ENCODE measurements around the gene POLD3.
"Not testable (repeated sequence)": the region's sequence is repeated elsewhere in the genome, so short reads cannot be mapped to it uniquely, and the experiment has no call there.

POLD3 gene

DNA sequence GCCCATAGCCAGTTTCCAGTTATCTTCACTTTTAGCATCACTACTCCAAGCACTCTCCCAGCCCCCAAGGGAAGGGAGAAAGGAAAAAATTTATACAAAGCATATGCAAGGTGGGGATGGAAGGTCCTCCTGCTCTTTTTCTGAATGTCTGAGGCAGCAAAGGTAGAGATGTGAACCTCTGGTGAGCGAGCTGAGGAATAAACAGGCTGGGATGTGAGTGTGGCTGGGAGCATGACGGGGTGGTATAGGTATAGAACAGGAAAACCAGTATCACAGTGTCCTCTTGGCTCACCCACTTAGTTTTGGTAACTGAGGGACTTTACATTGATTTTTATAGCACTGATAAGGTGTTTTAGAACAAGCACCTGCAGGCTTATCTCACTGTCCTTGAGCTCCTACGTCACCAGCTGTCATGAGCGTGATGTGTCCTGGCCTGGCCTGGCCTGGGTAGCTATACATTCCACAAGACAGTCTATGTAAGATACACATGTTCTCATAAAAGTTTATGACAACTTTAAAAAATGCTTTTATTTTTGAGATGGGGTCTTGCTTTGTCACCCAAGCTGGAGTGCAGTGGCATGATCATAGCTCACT, 10.3 kb upstream of the POLD3 start:
- no peak for DNase-seq (ENCODE audit: low read depth in 2 of 2, low spot score in 1 of 2)

DNA sequence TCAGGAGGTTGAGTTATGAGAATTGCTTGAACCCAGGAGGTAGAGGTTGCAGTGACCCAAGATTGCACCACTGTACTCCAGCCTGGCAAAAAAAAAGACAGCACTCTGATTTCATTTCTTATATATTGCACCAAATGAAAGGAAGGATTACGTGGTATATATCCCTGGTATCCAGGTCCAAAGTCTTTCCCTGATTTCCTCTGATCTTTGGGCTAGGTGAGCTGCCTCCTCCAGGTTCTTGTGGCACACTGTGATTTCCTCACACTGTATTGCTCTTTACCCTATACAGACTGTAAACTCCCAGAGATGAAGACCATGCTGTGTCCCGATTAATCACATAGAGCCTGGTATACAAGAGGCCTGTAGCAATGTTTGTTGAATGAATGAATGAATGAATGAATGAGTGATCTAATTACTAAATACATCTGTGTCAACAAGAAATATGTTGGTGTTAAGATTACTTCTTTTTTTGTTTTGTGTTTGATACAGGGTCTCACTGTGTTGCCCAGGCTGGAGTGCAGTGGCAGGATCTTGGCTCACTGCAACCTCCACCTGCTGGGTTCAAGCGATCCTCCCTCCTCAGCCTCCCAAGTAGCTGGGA, 9.3 kb upstream of the POLD3 start:
- DNase-seq (ENCODE audit: low read depth in 2 of 2, low spot score in 1 of 2): no peak

DNA sequence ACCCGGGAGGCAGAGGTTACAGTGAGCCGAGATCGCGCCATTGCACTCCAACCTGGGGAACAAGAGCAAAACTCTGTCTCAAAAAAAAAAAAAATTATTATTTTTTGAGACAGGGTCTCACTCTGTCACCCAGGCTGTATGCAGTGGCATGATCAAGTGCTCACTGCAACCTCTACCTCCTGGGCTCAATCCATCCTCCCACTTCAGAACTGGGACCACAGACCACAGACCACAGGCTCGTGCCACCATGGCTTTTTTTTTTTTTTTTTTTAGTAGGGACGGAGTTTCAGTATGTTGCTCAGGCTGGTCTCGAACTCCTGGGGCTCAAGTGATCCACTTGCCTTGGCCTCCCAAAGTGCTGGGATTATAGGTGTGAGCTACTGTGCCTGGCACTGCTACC, 1.9 kb upstream of the POLD3 start:
- not testable (repeated sequence) for DNase-seq (ENCODE audit: low read depth in 2 of 2, low spot score in 1 of 2)

DNA sequence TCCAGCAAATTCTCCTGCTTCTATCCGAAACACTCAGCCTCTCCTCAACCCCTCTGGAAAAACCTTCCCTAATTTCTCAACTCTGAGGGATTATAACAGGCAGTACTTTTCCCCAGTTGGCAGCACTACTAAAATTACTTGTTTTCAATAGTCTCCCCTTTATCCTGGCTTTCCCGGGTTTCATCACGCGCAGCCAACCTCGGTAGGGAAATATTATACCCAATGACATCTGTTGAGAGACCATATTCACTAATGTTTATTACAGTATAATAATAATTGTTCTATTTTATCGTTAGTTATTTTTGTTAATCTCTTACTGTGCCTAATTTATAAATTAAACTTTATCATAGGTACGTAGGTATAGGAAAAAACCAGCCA, 330 bp upstream of the POLD3 start:
- DNase-seq (ENCODE audit: low read depth in 2 of 2, low spot score in 1 of 2): no peak

DNA sequence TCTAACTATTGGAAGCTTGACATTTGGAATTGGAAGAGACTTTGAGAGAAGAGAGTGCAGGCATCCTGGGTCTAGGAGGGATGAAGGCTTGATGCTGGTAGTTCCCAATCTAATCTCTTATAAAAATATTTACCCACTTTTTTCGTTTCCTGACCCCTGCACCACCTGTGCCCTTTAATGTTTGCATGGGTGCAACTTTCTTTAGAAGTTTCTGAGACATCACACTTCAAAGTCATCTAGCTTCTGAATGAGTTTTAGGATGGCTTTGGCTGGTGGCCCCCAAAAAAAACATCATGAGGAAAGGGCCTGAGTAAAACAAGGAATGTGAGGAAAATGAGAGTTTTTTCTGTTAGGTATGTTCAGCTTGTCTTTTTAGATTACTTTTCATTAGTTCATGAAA, 1.1 kb downstream of the POLD3 start:
- no peak for DNase-seq (ENCODE audit: low read depth in 2 of 2, low spot score in 1 of 2)

DNA sequence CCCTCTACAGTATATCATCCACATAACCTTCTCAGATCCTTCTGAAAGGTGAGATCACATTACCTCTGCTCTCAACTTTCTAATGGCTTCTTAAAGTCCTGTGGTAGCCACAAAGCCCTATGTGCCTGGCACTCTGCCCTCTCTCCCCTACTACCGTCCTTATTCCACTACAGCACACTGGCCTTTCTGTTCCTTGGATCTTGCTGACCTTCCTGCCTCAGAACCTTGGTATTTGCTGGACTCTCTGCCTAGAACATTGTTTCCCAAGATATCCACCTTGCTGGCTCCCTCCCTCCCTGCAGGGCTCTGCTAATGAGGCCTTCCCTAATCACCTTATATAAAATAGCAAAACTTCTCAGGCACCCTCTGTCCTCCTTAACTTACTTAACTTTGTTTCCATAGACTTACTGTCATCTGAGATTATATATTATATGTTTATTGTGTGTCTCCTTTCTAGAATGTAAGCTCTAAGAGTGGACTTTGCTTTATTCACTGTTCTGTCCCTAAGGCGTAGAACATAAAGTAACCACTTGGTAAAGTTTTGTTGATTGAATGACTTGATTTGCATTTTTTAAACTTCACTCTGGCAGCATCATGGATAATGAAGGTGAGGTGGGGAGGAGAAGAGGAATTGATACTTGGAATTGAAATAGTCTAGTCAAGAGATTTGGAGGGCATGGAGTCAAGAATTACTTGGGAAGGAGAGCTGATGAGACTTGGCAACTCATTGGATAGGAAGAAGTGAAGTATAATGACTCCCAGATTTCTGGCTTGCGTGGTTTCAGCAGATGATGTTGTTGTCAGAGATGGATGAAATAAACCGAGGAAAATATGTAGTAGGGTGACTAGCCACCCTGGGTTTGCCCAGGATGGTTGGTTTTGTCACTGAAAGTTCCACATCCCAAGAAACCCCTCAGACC, 10.5 kb downstream of the POLD3 start:
- no peak for DNase-seq (ENCODE audit: low read depth in 2 of 2, low spot score in 1 of 2)

DNA sequence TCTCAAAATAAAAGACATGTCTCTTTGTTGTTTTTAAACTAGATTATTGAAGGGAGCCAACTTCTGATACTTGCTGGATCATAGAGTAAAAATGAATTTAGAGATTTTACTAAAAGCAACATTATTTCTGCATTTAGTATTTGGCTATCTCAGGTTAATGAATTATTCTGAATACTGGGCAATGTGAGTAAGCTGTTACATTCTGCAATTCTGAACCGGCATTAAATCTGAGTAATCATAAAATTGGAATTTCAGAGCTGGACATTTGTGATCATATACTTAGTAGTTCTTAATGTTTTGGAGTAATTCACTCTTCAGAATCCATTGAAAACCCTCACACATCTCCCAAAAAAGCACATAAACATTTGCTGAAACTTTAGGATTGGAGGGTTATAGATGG, 11.5 kb downstream of the POLD3 start:
- no peak for DNase-seq (ENCODE audit: low read depth in 2 of 2, low spot score in 1 of 2)

DNA sequence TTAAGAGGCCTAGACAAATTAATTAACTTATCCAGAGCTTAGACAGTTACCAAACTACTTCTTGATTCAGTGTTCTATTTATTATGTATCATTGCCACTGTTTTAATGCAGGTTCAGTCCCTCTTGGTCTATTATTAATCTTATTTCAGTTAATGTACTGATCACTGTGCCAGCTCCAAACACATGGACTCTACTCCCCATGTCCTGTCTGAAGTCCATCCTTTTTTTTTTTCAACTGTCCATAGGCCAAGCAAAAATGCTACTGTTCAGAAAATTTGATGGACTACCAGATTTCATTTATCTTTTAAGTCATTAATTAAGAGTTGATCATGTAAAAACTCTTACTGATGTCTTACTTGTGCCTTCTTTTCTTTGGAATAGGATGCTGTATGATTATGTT, 11.9 kb downstream of the POLD3 start:
- no peak for DNase-seq (ENCODE audit: low read depth in 2 of 2, low spot score in 1 of 2)

DNA sequence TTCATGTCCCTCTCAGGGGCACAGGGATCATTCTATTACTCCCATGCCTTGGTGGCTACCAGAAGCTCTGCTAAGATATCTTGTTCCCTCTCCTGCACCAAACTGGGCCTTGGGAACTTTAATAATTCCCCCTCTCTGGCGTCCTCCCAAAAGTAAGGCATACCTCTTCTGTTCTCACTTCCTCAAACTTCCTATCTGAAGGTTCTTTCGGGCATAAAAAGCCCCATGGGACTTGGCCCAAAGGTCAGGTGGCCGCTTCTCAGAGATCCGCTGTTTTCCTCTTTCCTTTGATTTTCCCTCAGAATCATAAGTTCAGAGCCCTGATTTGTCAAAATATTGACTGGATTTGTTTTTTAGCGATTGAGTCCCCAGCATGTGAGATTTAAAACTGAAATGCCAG, 13.0 kb downstream of the POLD3 start:
- no peak for DNase-seq (ENCODE audit: low read depth in 2 of 2, low spot score in 1 of 2)

DNA sequence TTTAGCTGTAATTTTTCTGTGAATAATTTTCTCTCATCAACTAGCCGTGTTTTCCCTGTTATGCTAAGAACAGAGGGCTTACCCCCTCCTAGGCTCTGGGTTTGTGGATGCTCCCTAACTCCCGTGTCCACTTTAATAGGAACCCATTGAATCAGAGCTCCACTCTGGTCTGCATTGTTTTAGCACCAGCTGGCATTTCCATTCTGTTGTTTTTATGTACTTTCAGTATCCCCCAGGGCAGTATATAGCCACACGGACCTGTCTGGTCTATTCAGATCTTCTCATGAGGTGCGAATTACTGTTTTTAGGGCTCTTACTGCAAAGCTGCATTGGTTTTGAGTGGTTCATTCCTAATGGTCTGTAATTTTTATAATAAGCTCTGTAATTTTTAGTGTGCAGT, 16.0 kb downstream of the POLD3 start:
- DNase-seq (ENCODE audit: low read depth in 2 of 2, low spot score in 1 of 2): no peak

DNA sequence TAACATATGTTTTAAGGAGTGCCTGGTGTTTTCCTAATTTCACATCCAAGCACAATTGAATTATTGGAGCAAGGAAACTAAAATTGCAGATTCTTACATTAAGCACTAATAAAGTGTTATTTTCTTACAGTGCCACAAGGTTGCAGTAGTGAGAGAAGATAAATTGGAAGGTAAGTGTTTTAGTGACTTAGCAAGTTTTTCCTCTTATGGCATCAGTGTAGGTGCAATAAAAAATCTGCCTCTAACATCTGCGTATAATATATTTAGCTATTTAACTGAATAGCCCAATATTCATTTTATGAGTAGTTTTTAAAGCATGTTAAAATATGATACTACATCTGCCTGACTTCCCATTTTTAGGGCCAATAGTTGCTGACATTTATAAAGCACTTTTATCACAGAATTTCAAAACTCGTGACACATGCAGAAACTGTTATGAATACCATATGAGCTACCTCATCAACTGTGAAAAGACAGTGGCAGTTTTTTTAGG, 19.0 kb downstream of the POLD3 start:
- no peak for DNase-seq (ENCODE audit: low read depth in 2 of 2, low spot score in 1 of 2)

DNA sequence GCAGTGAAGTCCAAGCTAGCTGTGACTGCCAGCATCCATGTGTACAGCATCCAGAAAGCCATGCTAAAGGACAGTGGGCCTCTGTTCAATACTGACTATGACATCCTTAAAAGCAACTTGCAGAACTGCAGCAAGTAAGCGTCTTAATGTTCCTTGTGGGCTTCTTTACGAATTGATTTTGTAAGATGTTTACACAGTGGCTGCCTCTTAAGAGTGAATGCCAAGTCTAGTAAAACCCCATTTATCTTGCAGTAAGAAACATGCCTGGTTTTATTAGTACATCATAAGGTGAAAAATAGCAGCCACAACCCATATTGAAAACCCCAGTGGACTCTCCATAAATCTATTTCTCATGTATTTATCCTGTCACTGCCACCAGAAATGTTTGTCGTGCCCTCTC, 20.5 kb downstream of the POLD3 start:
- DNase-seq (ENCODE audit: low read depth in 2 of 2, low spot score in 1 of 2): no peak

DNA sequence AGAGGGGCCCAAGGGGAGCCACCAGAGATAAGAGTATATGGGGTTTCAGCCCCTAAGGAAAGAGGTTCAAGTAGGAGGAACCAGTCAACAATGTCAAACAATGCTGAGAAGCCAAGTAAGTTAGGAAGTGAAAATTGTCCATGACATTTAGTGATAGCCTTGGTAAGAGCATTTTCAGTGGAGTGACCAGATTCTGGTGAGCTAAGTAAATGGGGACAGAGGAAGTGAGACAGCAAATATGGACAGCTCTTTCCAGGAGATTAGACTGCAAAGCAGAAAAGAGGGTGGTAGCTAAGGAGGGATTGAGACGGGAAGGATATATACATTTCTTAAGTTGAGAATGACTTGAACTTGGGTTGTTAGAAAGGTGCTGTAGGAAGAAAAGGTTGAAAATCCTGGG, 22.9 kb downstream of the POLD3 start:
- no peak for DNase-seq (ENCODE audit: low read depth in 2 of 2, low spot score in 1 of 2)

DNA sequence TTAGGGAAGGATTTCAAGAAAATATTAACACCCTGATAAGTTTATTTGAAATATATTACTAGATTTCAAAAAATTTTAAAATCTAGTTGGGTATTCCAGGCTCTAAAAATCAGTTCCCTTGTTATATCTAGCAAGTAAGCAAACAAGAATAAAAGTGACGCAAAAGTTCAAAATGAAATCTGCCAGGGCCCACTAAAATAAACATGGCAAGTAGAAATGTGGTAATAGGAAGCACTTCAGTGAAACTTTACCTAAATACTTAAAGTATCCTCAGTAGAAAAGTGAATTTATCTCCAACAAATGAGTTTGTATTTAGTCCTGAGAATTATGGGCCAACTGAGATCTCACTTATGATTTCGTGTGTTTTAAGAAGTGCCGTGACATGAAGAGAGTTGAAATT, 23.6 kb downstream of the POLD3 start:
- DNase-seq (ENCODE audit: low read depth in 2 of 2, low spot score in 1 of 2): no peak

DNA sequence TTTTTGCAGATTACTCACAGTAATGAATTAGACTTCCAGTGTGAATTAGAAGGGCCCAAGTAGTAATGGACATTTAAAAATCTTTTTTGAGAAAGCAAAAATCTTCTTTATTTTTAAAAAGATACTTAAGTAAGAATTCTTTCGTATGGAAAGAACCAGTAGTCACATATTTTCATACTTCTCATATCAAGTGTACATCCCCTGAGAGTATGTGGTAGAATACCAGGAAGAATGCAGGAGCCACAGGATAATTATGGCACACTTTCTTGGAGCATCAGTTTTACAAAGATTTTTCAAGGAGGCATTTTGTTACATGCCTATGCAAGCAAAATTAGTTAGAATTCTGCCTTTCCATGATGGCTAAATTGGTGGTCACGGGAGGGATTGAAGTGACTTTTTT, 28.1 kb downstream of the POLD3 start:
- no peak for DNase-seq (ENCODE audit: low read depth in 2 of 2, low spot score in 1 of 2)

DNA sequence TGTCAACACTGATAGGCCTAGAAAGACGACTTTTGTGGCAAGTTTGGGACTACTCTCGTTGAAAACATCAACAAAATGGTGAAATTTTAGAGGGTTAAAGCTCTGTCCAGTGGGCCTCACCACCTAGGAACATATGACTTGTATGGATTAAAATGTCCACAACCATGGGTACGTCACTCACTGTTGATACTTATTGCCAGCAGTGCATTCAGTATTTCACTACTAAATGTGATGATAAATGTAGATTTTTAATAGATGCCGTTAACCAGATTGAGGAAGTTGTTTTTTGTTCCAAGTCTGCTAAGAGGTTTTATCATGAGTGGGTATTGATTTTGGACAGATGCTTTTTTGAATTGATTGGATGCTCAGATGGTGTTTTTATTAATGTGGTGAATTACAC, 33.7 kb downstream of the POLD3 start:
- no peak for DNase-seq (ENCODE audit: low read depth in 2 of 2, low spot score in 1 of 2)

DNA sequence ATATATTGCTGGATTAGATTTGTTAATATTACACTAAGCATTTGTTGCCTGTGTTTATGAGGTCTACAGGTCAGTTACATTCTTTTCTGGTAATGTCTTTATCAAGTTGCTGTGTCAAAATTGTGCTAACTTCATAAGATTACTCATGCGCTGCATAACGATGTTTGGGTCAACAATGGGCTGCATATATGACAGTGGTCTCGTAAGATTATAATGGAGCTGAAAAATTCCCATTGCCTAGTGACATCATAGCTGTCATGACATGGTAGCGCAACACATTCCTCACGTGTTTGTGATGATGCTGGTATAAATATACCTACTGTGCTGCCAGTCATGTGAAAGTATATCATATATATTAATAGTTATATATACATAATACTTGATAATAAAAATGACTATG, 34.2 kb downstream of the POLD3 start:
- no peak for DNase-seq (ENCODE audit: low read depth in 2 of 2, low spot score in 1 of 2)

DNA sequence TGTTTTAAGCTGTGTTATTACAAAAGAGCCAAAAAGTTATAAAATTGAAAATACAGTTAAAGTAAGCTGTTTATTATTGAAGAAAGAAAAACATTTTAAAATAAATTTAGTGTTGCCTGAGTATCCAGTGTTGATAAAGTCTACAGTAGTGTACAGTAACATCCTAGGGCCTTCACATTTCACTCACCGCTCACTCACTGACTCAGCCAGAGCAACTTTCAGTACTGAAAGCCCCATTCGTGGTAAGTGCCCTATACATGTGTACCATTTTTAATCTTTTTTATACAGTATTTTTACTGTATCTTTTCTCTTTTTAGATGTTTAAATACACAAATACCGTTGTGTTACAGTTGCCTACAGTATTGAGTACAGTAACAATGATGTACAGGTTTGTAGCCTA, 35.0 kb downstream of the POLD3 start:
- no peak for DNase-seq (ENCODE audit: low read depth in 2 of 2, low spot score in 1 of 2)

DNA sequence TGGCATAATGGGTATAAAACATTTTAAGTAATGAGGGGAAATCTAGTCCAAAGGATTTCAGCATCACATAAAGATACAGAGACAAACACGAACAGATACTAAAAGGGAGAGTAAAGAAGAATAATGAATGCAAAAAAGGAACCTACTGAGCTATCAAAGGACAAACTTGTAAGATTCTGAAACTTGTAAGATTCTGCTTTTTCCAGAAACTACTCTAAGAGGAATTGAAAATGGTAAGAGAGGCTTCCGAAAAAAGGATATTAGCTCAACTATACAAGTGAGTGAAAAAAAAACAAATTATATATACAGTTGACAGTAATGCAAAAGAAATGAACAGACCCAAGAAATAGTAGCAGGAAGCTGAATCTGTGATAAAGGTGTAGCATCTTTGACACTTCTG, 37.7 kb downstream of the POLD3 start:
- DNase-seq (ENCODE audit: low read depth in 2 of 2, low spot score in 1 of 2): no peak

DNA sequence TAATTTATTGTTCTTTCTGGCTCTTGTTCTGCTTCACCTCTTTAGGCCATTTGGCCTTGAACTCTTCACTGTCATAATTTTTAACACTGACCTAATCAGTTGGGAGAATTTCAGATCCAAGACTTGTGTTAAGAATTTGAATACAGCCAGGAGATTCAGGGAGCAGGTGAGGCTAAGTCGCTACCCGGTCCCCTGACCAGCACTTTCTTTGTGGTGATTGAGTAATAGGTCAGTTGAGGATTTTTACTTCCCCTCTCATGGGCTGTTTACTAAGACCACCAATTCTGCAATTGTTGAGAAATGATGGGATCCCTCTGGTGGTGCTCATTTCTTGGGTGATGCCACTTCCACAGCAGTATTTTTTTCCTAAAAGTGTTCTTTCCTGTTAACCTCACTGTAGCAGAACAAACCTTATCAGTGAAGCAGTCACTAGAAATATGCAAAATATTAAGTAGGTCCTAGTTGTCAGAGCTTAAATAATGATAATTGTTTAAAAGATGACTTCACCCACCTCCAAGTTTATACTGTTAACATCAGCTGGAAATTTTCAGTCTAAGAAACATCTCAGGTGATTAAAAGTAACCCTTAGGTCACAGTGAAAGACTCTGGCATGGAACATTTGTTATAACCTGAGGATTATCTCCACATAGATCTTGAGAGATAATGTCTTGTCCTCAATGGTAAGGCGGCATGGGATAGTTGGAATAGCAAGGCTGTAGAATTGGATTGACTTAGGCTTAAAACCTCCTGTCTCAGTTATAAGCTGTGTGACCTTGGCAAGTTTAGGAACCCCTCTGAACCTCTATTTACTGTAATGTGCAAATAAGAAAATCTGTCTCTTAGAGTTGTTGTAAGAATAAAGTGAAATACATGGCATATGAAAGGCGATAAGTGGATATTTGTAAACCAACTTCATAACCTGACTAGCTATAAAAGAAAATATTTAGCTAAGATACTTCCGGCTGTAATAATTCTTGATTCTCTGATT, 41.3 kb downstream of the POLD3 start:
- no peak for DNase-seq (ENCODE audit: low read depth in 2 of 2, low spot score in 1 of 2)

DNA sequence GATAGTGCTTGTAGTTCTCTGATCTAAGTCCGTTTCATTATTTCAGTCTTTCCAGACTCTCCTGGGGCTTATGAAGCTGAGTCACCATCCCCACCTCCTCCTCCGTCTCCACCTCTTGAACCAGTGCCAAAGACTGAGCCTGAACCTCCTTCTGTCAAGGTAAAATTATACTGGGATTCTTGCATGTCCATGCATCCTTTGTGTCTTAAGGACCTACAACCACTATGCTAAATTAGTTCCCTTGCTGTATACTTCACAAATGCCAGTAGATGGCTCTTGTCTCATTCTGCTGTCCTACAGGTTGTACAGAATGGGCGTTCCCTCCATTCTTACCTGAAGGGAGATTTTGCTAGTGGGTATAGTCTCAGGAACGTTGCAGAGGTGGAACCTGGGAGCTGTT, 42.2 kb downstream of the POLD3 start:
- DNase-seq (ENCODE audit: low read depth in 2 of 2, low spot score in 1 of 2): no peak
